ENCODE measurements around the gene RBMS2.

The RBMS2 gene

DNA sequence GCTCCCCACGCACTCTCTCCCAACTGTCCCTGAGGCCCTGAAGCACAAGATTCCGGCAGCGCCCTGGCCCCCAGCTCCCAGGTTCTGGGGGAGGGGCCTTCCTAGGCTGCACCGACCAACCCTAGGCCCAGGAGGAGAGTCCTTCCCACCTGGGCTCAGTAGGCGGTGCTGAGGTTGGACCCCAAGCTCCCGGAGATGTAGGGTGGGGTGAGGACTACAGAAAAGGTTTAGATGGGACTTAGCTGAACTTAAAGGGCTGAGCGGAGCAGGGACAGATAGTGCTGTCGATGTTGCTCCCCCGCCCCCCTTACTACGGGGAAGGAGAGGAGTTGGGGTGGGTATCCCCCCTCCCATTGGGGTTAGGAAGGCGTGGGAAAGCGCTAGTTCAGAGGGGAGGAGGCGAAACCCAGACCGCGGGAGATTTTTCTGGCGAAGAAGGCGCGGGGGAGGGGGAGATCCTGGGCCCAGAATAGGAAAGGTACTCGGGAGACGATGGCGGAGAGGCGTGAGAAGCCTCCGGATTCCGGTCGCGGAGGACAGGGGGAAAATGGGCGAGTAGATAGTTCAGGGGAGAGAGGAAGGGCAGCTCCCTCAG is 112.7 kb downstream of the RBMS2 start:
- H3K4me1 ChIP-seq (ENCODE audit: low read length): peaks cover 49% of the 10 kb centered on the region
- no peaks in the 10 kb centered on the region for H3K9me3 ChIP-seq (ENCODE audit: insufficient read depth, low read length)
- H3K4me2 ChIP-seq (ENCODE audit: low read length): peak overlapping the region; percentile 97
- peaks cover 22% of the 10 kb centered on the region for H3K36me3 ChIP-seq (replicated peaks; ENCODE audit: low read depth, low read length)
- TF ChIP-seq, protein P1, sequence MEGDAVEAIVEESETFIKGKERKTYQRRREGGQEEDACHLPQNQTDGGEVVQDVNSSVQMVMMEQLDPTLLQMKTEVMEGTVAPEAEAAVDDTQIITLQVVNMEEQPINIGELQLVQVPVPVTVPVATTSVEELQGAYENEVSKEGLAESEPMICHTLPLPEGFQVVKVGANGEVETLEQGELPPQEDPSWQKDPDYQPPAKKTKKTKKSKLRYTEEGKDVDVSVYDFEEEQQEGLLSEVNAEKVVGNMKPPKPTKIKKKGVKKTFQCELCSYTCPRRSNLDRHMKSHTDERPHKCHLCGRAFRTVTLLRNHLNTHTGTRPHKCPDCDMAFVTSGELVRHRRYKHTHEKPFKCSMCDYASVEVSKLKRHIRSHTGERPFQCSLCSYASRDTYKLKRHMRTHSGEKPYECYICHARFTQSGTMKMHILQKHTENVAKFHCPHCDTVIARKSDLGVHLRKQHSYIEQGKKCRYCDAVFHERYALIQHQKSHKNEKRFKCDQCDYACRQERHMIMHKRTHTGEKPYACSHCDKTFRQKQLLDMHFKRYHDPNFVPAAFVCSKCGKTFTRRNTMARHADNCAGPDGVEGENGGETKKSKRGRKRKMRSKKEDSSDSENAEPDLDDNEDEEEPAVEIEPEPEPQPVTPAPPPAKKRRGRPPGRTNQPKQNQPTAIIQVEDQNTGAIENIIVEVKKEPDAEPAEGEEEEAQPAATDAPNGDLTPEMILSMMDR (IDR thresholded peaks at IDR 0.05; ENCODE audit: low read depth, low read length): no peak
- no peak for TF ChIP-seq EZH2phosphoT487 (IDR thresholded peaks at IDR 0.05; ENCODE audit: low read depth)
- no peaks in the 10 kb centered on the region for H4K20me1 ChIP-seq (ENCODE audit: insufficient read depth, low read length)
- peak overlapping the region; percentile 98 for H3K27ac ChIP-seq (ENCODE audit: low read length)
- no peak overlapping the region for H2AFZ ChIP-seq (ENCODE audit: low read depth, low read length)
- H3K27me3 ChIP-seq (ENCODE audit: low read depth, low read length): no peaks in the 10 kb centered on the region
- H3K9ac ChIP-seq (ENCODE audit: low read length): peak overlapping the region; percentile 98
- peaks cover 61% of the 10 kb centered on the region for H3K79me2 ChIP-seq (ENCODE audit: low read length)
- peak overlapping the region; percentile 86 for H3K4me3 ChIP-seq (ENCODE audit: low read length)

DNA sequence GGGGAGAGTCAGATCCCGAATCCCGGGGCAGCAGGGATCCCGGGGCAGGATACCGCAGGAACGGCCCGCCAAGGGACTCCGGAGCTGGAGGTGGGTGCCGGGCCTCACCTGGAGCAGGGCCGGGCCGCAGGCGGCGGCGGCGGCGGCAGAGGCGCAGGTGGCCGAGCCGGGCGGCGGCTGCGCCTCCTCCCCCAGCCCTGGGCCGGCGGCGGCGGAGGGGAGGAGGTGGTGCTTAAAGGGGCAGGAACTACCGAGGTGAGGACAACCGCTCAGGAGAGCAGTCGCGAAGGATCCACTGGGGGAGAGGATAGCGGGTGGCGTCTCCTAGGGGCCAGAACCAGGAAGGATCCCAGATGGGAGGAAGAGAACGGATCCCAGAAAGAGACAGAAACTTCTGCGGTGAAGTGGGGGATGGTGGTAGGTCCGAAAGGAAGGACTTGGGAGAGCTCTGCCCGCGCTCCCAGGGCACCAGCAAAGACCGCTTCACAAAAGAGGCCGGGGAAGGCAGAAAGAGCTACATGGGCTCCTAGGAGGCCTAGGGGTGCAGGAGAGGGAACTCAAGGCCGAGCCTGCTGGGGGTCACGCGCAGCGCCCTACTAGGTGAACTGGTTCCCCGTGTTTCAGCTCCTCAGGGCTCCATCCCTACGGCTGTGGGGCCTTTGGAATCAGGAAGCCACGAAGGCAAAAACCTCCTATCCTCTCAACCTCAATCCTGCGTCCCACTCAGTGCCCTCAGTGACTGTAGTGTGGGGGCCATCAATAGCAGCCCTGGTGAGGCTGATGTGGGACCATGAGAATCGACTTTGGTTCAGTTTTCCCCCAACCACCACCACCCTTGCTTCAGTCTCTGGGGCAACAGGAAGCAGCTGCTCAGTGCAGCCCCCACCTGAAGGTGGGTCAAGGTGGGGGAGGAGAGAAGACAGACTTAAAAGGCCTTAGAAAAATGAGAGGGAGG is 113.5 kb downstream of the RBMS2 start:
- Histone ChIP-seq H3K4me2 (ENCODE audit: low read length) (peak overlapping the region; percentile 97), H4K20me1 (ENCODE audit: insufficient read depth, low read length) (no peaks in the 10 kb centered on the region), H3K27me3 (ENCODE audit: low read depth, low read length) (no peaks in the 10 kb centered on the region), H3K36me3 (replicated peaks; ENCODE audit: low read depth, low read length) (peaks cover 24% of the 10 kb centered on the region), H2AFZ (ENCODE audit: low read depth, low read length) (no peak overlapping the region), H3K9ac (ENCODE audit: low read length) (peak overlapping the region; percentile 98), H3K4me1 (ENCODE audit: low read length) (peaks cover 49% of the 10 kb centered on the region), H3K79me2 (ENCODE audit: low read length) (peaks cover 56% of the 10 kb centered on the region), H3K4me3 (ENCODE audit: low read length) (peak overlapping the region; percentile 86), H3K9me3 (ENCODE audit: insufficient read depth, low read length) (no peaks in the 10 kb centered on the region), H3K27ac (ENCODE audit: low read length) (peak overlapping the region; percentile 98)
- TF ChIP-seq EZH2phosphoT487 (IDR thresholded peaks at IDR 0.05; ENCODE audit: low read depth): no peak
- TF ChIP-seq, protein P1 (IDR thresholded peaks at IDR 0.05; ENCODE audit: low read depth, low read length): peak; percentile 33; the same call in 1 of the 2 replicates

DNA sequence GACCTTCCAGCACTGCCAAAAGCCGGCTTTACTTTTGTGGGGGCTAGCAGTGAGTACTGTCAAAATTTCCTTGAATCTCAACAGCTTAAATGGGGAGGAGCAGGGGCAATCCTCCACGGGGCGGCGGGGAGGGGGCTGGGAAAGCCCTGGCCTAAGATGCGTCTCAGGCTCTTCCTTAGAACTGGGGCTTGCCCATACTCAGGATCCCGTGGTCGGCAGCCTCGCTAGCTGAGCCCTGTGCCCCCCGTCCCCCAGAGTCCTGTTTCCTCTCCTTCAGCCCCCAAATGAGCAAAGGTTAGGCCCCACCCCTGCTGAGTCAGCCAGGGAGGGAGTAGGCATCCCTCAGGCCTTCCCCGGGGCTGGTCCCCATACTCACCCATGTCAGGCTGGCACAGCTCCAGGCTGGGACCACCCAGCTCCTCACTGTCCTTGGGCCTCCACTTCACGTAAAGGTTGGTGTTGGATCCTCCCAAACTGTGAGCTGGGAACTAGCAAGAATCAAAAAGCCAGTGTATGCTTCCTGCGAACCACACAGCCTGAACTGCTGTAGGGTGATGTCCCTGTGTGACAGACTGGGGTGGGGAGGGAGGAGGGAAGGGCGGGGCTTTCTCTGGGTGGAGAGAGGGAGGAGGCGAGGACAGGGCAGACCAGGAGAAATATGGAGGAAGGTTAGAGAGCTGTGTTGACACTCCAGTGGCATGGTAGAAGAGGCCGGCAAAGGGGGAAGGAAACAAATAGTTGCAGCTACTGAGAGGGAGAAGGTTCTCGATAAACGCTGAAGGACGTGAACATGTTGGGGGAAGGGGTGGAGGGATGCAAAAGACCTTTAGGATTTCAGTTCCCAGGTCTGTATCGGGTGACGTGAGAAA is 114.4 kb downstream of the RBMS2 start:
- no peaks in the 10 kb centered on the region for H3K27me3 ChIP-seq (ENCODE audit: low read depth, low read length)
- no peaks in the 10 kb centered on the region for H3K9me3 ChIP-seq (ENCODE audit: insufficient read depth, low read length)
- H3K79me2 ChIP-seq (ENCODE audit: low read length): peaks cover 51% of the 10 kb centered on the region
- peak overlapping the region; percentile 86 for H3K4me3 ChIP-seq (ENCODE audit: low read length)
- no peak for TF ChIP-seq EZH2phosphoT487 (IDR thresholded peaks at IDR 0.05; ENCODE audit: low read depth)
- TF ChIP-seq, protein P1 (IDR thresholded peaks at IDR 0.05; ENCODE audit: low read depth, low read length): no peak
- H3K36me3 ChIP-seq (replicated peaks; ENCODE audit: low read depth, low read length): peaks cover 26% of the 10 kb centered on the region
- no peak overlapping the region for H2AFZ ChIP-seq (ENCODE audit: low read depth, low read length)
- peak overlapping the region; percentile 98 for H3K9ac ChIP-seq (ENCODE audit: low read length)
- peak overlapping the region; percentile 97 for H3K4me2 ChIP-seq (ENCODE audit: low read length)
- no peaks in the 10 kb centered on the region for H4K20me1 ChIP-seq (ENCODE audit: insufficient read depth, low read length)
- peaks cover 41% of the 10 kb centered on the region for H3K4me1 ChIP-seq (ENCODE audit: low read length)
- peak overlapping the region; percentile 98 for H3K27ac ChIP-seq (ENCODE audit: low read length)

All from OCI-LY3 (cell line).